GM18508 (cell line): Measurements from ENCODE around the gene MIDN.
"Not testable (repeated sequence)": the region's sequence is repeated elsewhere in the genome, so short reads cannot be mapped to it uniquely, and the experiment has no call there.

Experiments
- ATAC-seq: cut with Tn5 transposase; IDR thresholded peaks from one replicate; pipeline ENCODE4 v1.9.1; 2021; ENCODE audit warnings: moderate number of reproducible peaks; ENCODE audit not compliant: insufficient read depth, unreplicated experiment

MIDN gene

DNA sequence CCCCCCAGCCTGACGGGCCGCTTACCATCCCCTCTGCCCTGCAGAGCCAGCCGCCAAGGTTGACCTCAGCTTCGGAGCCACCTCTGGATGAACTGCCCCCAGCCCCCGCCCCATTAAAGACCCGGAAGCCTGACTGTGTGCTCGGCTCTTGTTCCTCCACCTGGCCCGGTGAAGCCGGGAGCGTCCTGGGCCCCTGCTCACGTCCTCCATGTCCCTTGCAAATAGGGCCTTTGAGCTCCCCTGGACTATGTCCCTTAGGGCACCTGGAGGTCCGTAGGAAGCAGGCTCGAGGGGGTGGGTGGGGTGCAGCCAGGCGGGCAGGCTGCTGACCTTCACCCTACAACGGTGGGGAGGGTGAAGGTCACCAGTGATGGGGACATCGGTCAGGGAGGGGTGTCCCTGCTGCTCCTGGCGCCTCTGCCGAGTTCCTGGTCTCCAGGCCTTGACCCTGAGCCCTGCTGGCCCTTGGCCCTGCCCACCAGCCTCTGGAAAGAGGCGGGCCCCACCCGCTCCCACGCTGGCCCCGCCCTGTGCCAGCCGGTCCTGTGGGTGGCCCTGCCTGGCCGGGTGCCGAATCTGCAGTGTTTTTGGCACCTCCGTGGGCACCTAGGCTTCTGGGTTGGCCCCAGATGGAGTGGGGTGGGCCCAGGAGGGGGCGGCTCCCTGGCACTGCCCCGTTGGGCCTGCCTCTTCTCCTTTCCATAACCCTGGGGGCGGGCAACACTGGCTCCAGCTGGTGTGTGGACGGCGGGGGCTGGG lies 3.5 kb upstream of the MIDN start:
- no peak for ATAC-seq

DNA sequence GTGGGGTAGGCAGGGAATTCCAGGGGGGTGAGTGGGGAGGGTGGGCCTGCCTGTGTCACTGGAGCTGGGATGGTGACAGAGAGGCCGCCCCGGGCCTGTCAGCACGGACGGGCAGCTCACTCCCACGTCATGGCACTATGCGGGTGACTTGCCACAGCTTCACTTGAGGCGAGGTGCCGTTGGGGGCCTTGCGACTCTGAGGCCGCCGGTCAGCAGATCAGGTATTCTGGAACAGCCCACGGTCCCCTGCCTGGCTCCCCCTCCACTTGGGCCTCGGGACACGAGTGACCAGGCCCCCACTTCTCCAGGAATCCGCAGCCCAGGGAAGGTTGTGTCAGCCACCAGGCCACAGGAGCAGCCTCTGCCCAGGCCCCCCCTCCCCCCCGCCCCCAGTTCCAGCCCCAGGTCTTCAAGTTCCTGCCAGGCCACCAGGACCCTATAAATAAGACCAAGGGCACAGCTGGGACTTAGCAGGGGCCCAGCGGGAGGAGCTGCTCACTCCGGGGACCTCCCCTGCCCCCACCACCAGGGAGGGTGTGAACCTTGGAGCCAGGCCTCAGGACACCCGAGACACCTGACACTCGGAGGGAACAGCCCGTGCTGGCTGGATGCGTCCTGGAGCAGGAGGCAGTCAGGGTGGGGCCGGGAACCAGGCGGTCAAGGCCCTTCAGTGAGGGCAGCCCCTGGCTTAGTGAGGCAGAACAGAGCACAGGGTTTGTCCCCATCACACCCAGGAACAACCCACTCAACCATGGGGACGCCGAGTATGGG lies 2.7 kb upstream of the MIDN start:
- no peak for ATAC-seq

DNA sequence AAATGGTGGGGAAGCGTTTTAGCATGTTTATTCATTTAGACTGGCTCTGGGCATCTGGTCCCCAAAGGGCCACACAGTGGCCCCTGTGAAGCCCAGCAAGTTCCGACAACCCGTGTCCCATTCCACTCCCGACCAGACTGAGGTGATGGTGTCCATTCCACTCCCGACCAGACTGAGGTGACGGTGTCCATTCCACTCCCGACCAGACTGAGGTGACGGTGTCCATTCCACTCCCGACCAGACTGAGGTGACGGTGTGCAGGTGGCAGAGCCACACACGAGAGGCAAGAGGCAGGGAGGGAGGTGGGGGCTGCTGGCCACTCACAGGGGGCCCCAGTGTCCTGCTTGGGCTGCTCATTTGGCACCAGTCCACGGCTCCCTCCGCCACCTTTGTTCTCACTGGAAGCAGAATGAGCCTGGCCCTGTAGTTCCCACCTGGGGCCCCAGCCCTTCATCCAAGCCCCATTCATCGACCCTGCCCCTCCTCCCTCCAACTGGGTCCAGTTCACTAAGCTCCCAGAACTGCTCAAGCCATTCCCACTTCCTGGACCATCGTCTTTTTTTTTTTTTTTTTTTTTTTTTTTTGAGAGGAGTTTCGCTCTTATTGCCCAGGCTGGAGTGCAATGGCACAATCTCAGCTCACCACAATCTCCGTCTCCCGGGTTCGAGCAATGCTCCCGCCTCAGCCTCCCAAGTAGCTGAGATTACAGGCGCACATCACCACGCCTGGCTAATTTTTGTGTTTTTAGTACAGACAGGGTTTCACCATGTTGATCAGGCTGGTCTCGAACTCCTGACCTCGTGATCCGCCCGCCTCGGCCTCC lies 1.9 kb upstream of the MIDN start:
- not testable (repeated sequence) for ATAC-seq

DNA sequence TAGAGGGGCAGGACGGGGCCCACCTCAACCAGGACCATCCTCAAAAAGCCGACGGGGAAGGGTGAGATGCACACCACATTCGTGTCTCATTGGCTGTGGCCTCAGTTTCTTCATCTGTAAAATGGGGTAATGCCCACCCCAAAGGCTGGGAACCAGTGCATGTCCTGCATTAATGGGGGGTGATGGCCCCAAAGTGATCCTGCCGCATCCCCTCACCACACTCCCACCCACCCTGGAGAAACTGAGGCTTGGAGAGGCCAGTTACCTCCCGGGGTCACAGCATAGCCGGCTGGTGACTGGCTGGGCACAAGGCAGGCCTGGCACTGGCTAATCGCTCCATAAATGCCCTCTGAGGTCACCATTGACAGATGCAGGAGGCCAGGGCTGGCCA lies 640 bp upstream of the MIDN start:
- no peak for ATAC-seq

DNA sequence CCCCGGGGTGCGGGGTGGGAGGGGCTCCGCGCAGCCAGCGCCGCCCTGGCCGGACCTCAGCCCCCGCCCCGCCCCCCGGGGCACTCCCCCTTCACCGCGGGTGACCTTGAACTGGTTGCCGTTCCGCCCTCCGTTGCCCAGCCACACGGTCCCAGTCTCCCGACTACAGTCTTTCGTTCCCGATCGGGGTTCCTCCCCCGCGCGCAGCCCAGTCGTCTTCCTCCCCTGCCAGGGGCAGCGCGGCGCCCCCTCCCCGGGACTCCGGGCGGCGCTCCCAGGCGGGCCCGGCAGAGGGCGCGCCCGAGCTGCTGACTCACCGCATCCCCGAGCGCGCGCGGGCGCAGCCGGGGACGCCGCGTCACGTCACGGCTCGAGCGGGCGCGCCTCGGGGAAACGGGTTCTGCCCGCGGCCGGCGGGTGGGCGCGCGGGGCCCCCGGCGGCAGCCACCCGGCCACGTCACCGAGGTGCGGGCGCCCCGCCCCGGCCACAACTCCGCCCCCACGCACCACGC lies 459 bp downstream of the MIDN start:
- no peak for ATAC-seq

DNA sequence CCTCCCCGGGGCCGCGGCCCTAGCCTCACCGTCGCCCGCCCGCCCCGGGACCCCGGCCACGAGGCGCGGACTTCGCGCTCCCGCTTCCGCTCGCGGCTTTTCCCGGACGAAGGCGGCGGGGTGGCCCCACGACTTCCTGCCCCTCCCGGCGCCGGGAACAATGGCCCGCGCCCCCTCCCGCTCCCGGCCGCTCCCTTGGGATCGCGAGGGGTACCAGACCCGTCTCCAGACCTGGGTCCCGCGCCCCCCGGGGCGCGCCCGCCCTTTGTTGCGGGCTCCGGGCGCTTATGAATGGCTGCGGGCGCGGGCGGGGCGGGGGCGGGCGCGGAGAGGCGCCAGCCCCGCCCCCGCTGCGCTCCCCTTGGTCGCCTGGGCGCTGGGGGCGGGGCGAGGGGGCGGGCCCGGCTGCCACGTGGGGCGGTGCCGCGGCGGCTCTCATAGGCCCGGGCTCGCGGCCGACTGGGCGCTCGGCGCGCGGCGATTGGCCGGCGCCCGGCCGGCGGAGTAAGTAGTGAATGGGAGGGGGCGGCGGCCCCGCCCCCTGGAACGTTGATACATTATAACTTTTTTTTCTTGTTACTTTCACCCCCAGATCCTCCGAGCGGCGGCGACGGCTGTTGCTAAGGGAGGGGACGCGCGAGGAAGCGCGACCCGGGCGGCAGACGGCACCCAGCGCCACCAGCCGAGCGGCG lies 1.1 kb downstream of the MIDN start:
- ATAC-seq = no peak

DNA sequence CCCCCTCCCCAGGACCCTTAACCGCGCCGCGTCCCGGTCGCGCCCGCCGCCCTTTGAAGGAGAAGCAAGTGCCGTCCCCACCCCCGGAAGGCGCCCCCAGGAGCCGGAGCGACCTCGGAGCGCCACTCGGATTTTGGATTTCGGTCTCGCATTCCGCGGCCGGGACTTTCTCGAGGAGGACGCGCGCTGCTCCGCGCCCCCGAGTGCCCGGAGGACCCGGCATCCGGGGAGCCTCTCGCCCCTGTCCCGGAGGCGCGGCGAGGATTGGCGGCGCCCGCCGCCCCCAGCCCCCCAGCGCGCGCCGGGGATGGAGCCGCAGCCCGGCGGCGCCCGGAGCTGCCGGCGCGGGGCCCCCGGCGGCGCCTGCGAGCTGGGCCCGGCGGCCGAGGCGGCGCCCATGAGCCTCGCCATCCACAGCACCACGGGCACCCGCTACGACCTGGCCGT lies 1.6 kb downstream of the MIDN start:
- no peak for ATAC-seq

GRCh38 chr19:1250437-1251260 lies 2.3 kb downstream of the MIDN start:
- ATAC-seq = no peak

GRCh38 chr19:1251330-1252220 lies 3.2 kb downstream of the MIDN start:
- ATAC-seq = no peak

GRCh38 chr19:1252221-1252820 lies 3.9 kb downstream of the MIDN start:
- no peak for ATAC-seq

DNA sequence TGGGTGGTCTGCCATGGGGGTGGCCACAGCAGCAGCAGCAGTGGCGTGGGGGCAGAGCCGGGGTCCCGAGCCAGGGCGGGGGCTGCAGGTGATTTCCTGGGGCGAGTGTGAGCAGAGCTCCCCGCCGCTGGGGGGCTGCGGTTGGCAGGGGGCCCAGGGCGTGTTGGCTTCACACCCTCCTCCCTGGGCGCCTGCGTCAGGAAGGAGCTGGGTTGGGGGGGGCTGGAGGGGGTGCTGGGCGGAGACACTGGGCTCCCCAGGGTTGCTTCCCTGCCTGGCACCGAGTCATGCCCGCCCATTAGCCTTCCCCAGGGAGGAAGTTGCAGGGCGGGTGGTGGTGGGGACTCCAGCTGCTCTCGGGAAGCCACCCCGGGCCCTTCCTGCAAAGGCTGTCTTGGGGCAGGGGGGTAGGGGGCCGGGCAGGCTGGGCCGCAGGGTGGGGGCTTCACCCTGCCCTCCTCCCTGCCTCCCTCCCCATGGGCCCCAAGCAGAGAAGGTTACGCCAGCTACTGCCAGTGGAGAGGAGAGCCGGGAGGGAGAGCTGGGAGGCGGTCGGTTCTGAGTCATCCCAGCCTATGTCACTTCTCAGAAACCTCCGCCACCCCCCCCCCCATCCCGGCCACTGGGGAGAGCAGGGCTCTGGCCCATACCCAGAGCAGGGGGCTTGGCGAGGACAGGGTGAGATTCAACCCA lies 4.6 kb downstream of the MIDN start:
- ATAC-seq = no peak

DNA sequence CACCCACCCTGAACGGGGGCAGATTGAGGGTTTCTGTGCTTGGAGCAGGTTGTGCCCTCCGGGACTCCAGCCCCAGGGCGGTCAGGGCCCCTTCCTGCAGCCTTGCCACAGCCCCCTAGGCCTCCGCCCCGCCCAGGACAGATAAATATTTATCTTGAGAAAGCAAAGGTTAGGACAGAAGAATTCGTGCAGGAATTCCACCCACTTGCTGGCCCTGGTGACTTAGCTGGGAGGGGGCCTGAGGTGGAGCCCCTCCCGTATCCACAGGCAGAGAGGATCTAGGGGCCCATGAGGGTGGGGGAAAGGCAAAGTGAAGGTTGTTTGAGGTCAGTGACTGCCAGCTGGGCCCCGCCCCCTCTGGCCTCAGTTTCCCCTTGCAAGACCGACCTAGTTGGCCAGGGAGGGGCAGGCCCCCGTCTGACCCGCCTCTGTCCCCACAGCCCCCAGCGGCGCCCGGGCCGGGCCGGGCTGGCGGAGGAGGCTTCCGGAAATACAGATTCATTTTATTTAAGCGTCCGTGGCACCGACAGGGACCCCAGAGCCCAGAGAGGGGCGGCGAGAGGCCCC lies 5.2 kb downstream of the MIDN start:
- no peak for ATAC-seq

GRCh38 chr19:1254081-1254527 lies 5.7 kb downstream of the MIDN start:
- ATAC-seq = no peak

DNA sequence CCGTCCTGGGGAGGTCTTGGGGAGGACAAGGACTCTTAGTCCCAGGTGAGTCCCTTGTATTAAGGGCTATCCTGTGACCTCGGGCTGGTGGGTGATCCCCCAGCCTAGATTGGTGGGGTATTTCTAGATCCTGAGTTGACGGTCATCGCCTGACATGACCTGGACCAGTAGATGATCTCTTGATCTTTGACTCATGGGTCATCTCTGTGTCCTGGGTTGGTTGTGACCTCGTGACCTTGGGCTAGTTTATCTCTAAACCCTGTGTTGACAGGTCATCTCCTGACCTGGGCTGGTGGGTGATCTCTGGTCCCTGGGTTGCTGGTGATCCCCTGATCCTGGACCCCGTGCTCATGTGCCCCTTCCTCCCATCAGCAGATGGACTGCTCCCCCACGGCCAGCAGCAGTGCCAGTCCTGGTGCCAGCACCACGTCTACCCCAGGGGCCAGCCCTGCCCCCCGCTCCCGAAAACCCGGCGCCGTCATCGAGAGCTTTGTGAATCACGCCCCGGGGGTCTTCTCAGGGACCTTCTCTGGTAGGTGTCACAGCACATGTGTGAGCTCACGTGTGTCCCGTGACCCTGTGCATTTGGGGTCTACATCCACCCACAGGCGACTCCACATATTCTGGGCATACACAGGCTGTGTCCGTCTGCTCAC lies 6.3 kb downstream of the MIDN start:
- ATAC-seq = no peak

- no peak for ATAC-seq
Observed at GRCh38 chr19:1255186-1256161, 7.1 kb downstream of the MIDN start.
